SK-MEL-5 (cell line): ENCODE data around the gene FGF2. TPM values are rescaled to one million over a fixed set of nuclear protein-coding genes. Genes with fewer than 3 reads are reported as not detected.
"Not testable (repeated sequence)": the region's sequence is repeated elsewhere in the genome, so short reads cannot be mapped to it uniquely, and the experiment has no call there.

ENCODE experiments used
- DNase-seq: peaks from one replicate; pipeline ENCODE4 v3.0.0-alpha.2; 2016; ENCODE audit warnings: low read depth, low spot score
- in situ Hi-C: cut with HindIII; loops from 2 replicates; pipeline ENCODE4 v1.10.0; 2016; ENCODE audit warnings: low sequenced_read_pairs, high pct_unique_total_duplicates, low pct_unique_long_range_greater_than_20kb
- total RNA-seq: library from RNA; depleted of rRNA; stranded (reverse); fragments of >200 nt; shearing (Covaris generic); gene quantifications from 2 replicates; pipeline ENCODE4 v1.2.3, GENCODE V29; 2014; rRNA removed

Gene FGF2
- total RNA-seq, 1 experiment from 2014 or later = 8.9 TPM

DNA sequence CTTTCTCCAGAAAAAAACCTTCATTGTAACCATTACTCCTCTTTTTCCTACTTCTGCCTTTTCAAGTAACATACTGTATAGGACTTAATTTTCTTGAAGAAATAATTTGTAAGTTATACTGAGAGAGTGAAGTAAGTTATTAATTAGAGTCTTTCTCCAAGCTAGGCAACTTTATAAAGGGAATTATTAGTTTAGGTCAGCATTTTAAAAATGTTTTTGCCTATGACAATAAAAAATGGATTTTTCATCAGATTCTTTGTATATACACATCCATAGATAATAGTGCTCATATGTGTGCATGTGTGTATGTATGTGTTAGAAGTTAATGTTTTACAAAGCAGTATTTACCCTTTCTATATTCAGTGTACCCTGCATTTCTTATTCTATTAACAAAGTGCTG, 106.1 kb downstream of the FGF2 start:
- DNase-seq = no peak
- in situ Hi-C loops = no loop called here

- in situ Hi-C loops, DNase-seq: not testable (repeated sequence)
Measured at GRCh38 chr4:122945136-122945535, 118.5 kb downstream of the FGF2 start.

GRCh38 chr4:122946142-122946541, 119.5 kb downstream of the FGF2 start:
- no peak for DNase-seq
- in situ Hi-C loops = no loop called here

Other genes with a start within 250 kb of the FGF2 start
- not detected in 2 replicates for gene IL21, start 205.8 kb upstream of the FGF2 start, total RNA-seq
- 5.7 and 6.6 TPM in 2 replicates for gene BBS12, start 94.1 kb upstream of the FGF2 start, total RNA-seq
- 11.8 and 14.6 TPM in 2 replicates for gene NUDT6, start 95.8 kb downstream of the FGF2 start, total RNA-seq